ENCODE measurements around the gene CD19. TPM values are rescaled to one million over a fixed set of nuclear protein-coding genes. Genes with fewer than 3 reads are reported as not detected.

Gene CD19
- polyA plus RNA-seq, 3 donors, result 0.28 to 0.75 (median 0.65) TPM

DNA sequence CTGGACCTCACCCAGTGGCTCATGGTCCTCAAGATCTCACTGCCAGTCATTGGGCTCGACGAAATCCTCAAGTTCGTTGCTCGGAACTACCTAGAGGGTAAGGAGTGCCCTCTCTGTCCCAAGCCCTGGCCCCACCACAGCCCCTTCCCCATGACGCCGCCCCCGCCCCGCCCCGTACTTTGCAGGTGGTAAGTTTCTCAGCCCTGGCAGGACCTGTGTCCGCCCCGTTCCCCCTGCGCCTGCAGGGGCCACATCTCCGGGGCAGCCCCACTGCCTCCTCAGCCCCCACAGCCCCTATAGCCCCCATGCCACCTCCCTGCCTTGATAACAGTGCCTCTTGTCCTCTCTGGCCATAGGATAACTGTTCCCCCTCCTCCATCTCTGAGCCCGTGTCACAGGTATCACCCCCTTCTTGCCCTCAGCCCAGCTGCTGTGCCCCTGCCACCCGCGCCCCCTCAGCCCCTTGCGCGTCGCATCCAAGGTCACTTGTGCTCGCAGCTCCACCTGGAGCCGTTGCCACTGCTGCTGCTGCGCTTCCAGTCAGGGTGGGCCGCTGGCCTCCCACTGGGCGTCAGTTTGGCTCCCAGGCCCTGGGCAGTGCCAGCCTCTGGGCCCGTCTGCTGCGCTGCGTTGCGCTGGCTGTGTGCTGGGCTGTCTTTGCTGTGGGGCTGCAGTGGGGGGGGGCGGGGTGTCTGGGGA lies 28.3 kb upstream of the CD19 start:
- Mint-ChIP-seq H3K9me3 (no peaks in the 10 kb centered on the region), H3K4me1 (no peaks in the 10 kb centered on the region), H3K4me3 (no peak overlapping the region), H3K27me3 (ENCODE audit: low read depth in 3 of 3) (no peaks in the 10 kb centered on the region), H3K27ac (no peak overlapping the region), H3K36me3 (peaks cover 4 to 22% of the 10 kb centered on the region in 2 donors)
- H3K4me1 ChIP-seq (ENCODE audit: control insufficient read depth in 1 of 2, insufficient read depth in 2 of 2, low read length in 2 of 2), result no peaks in the 10 kb centered on the region
- no peaks in the 10 kb centered on the region for H3K9me3 ChIP-seq (replicated peaks in 1 of 2; ENCODE audit: control insufficient read depth in 1 of 2, insufficient read depth in 1 of 2, low read length in 2 of 2)
- no peaks in the 10 kb centered on the region for H3K79me2 ChIP-seq (ENCODE audit: insufficient read depth, low read length)
- TF ChIP-seq, protein P1, sequence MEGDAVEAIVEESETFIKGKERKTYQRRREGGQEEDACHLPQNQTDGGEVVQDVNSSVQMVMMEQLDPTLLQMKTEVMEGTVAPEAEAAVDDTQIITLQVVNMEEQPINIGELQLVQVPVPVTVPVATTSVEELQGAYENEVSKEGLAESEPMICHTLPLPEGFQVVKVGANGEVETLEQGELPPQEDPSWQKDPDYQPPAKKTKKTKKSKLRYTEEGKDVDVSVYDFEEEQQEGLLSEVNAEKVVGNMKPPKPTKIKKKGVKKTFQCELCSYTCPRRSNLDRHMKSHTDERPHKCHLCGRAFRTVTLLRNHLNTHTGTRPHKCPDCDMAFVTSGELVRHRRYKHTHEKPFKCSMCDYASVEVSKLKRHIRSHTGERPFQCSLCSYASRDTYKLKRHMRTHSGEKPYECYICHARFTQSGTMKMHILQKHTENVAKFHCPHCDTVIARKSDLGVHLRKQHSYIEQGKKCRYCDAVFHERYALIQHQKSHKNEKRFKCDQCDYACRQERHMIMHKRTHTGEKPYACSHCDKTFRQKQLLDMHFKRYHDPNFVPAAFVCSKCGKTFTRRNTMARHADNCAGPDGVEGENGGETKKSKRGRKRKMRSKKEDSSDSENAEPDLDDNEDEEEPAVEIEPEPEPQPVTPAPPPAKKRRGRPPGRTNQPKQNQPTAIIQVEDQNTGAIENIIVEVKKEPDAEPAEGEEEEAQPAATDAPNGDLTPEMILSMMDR (IDR thresholded peaks at IDR 0.05), result no peak
- H2AFZ ChIP-seq (ENCODE audit: insufficient read depth, low read depth, low read length, poor library complexity, severe bottlenecking), result no peak overlapping the region
- H4K20me1 ChIP-seq (ENCODE audit: insufficient read depth, low read length), result no peaks in the 10 kb centered on the region
- H3K4me3 ChIP-seq (replicated peaks in 1 of 3; ENCODE audit: low read depth in 2 of 3, low read length in 3 of 3), result no peak overlapping the region
- DNase-seq, result no peak
- no peak overlapping the region for H3K4me2 ChIP-seq (replicated peaks; ENCODE audit: extremely low read depth, low read length, poor library complexity, severe bottlenecking)
- intact Hi-C loops (cut with micrococcal nuclease), result no loop called here
- WGBS (ENCODE audit: insufficient coverage), result 95% methylated on average over 27 of the region's 29 CpGs
- H3K27ac ChIP-seq (ENCODE audit: low read depth in 1 of 2, low read length in 2 of 2), result no peak overlapping the region
- H3K36me3 ChIP-seq (replicated peaks in 1 of 2; ENCODE audit: control insufficient read depth in 1 of 2, insufficient read depth in 2 of 2, low read length in 2 of 2), result peaks cover 15 to 28% of the 10 kb centered on the region in 2 donors
- no peaks in the 10 kb centered on the region for H3K27me3 ChIP-seq (ENCODE audit: control insufficient read depth in 2 of 2, insufficient read depth in 2 of 2, low read length in 2 of 2)
- peak overlapping the region; percentile 8 for H3K9ac ChIP-seq (ENCODE audit: insufficient read depth, low read length, poor library complexity, severe bottlenecking)

GRCh38 chr16:28904363-28904762 lies 27.4 kb upstream of the CD19 start:
- Histone ChIP-seq H3K27me3 (ENCODE audit: control insufficient read depth in 2 of 2, insufficient read depth in 2 of 2, low read length in 2 of 2) (no peaks in the 10 kb centered on the region), H3K27ac (ENCODE audit: low read depth in 1 of 2, low read length in 2 of 2) (no peak overlapping the region), H3K9ac (ENCODE audit: insufficient read depth, low read length, poor library complexity, severe bottlenecking) (no peak overlapping the region), H2AFZ (ENCODE audit: insufficient read depth, low read depth, low read length, poor library complexity, severe bottlenecking) (no peak overlapping the region), H3K79me2 (ENCODE audit: insufficient read depth, low read length) (no peaks in the 10 kb centered on the region), H3K9me3 (replicated peaks in 1 of 2; ENCODE audit: control insufficient read depth in 1 of 2, insufficient read depth in 1 of 2, low read length in 2 of 2) (no peaks in the 10 kb centered on the region), H3K36me3 (replicated peaks in 1 of 2; ENCODE audit: control insufficient read depth in 1 of 2, insufficient read depth in 2 of 2, low read length in 2 of 2) (peaks cover 18 to 30% of the 10 kb centered on the region in 2 donors), H3K4me3 (replicated peaks in 1 of 3; ENCODE audit: low read depth in 2 of 3, low read length in 3 of 3) (no peak overlapping the region), H4K20me1 (ENCODE audit: insufficient read depth, low read length) (no peaks in the 10 kb centered on the region), H3K4me2 (replicated peaks; ENCODE audit: extremely low read depth, low read length, poor library complexity, severe bottlenecking) (no peak overlapping the region), H3K4me1 (ENCODE audit: control insufficient read depth in 1 of 2, insufficient read depth in 2 of 2, low read length in 2 of 2) (no peaks in the 10 kb centered on the region)
- H3K27me3 Mint-ChIP-seq (ENCODE audit: low read depth in 3 of 3), result no peaks in the 10 kb centered on the region
- no peak overlapping the region for H3K27ac Mint-ChIP-seq
- no peak for DNase-seq
- no peaks in the 10 kb centered on the region for H3K9me3 Mint-ChIP-seq
- TF ChIP-seq, protein P1 (IDR thresholded peaks at IDR 0.05), result no peak
- H3K4me3 Mint-ChIP-seq, result no peak overlapping the region
- peaks cover 7 to 27% of the 10 kb centered on the region in 2 donors for H3K36me3 Mint-ChIP-seq
- WGBS (ENCODE audit: insufficient coverage), result 94% methylated on average over 13 of the region's 14 CpGs
- intact Hi-C loops (cut with micrococcal nuclease), result no loop called here
- no peaks in the 10 kb centered on the region for H3K4me1 Mint-ChIP-seq
